AG10803 (cell line): ENCODE measurements around the gene PTPRE.

Experiments used
- DNase-seq: peaks from one replicate; pipeline ENCODE4 v3.0.0; 2010; ENCODE audit warnings: low read depth
- H3K4me3 ChIP-seq: 2 replicates; pipeline ENCODE4 v1.5.1; 2011; ENCODE audit warnings: mild to moderate bottlenecking, low read length, control low read depth
- TF ChIP-seq, protein P1 (sequence below): conservative IDR thresholded peaks from 2 replicates; pipeline ENCODE4 v1.5.1; 2011; ENCODE audit warnings: mild to moderate bottlenecking, low read length, control low read depth, inconsistent platforms

PTPRE gene

DNA sequence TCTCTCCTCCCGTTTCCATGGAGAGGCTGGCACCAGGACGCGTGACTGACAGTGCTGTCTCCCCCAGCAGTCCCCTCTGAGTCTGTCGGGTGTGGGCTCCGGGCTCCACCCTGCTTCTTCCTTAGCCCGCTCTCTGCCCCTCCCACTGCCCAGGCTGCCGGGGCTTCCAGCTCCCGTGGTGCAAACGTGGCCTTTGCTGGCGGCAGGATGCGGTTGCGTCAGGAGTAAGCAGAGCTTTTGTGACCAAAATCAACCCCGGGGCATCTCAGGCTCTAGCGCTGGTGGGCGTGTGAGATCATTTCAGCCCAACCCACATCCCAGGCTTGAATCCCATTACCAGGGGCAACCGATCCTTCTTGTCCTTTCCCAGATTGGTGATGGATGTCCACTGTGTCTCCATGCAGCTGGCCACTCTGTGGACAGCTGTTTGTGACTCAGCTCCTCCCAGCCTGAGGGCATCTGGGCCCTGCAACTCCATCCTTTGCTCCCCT is 28.2 kb downstream of the PTPRE start:
- TF ChIP-seq, protein P1, sequence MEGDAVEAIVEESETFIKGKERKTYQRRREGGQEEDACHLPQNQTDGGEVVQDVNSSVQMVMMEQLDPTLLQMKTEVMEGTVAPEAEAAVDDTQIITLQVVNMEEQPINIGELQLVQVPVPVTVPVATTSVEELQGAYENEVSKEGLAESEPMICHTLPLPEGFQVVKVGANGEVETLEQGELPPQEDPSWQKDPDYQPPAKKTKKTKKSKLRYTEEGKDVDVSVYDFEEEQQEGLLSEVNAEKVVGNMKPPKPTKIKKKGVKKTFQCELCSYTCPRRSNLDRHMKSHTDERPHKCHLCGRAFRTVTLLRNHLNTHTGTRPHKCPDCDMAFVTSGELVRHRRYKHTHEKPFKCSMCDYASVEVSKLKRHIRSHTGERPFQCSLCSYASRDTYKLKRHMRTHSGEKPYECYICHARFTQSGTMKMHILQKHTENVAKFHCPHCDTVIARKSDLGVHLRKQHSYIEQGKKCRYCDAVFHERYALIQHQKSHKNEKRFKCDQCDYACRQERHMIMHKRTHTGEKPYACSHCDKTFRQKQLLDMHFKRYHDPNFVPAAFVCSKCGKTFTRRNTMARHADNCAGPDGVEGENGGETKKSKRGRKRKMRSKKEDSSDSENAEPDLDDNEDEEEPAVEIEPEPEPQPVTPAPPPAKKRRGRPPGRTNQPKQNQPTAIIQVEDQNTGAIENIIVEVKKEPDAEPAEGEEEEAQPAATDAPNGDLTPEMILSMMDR: no peak
- peak; percentile 9 for DNase-seq

DNA sequence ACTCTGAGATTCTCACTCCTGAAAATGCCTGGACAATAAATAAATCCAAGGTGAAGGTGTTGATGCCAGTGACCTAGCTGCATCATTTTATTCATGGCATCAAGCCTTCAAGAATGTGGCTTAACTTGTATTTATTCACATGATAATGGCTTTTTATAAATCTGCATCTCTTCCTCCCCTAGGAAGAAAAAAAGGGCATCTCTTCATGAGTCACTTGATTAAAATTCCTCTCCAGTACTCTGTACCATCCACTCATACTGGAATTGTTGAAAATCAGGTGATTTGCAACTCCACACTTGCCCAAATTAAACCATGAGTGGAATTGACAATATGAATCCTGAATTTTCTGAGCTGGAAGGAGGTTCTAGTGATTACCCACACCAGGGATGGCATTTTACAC is 30.2 kb downstream of the PTPRE start:
- DNase-seq: no peak
- no peak overlapping the region for H3K4me3 ChIP-seq
- TF ChIP-seq, protein P1: no peak

More for the DNA sequence above, 28.2 kb downstream of the PTPRE start:
- no peak overlapping the region for H3K4me3 ChIP-seq

GRCh38 chr10:127937915-127938463 is 31.1 kb downstream of the PTPRE start:
- H3K4me3 ChIP-seq: no peak overlapping the region
- TF ChIP-seq, protein P1: no peak
- DNase-seq: no peak

GRCh38 chr10:127939786-127940330 is 33.0 kb downstream of the PTPRE start:
- TF ChIP-seq, protein P1: no peak
- no peak for DNase-seq
- H3K4me3 ChIP-seq: no peak overlapping the region

DNA sequence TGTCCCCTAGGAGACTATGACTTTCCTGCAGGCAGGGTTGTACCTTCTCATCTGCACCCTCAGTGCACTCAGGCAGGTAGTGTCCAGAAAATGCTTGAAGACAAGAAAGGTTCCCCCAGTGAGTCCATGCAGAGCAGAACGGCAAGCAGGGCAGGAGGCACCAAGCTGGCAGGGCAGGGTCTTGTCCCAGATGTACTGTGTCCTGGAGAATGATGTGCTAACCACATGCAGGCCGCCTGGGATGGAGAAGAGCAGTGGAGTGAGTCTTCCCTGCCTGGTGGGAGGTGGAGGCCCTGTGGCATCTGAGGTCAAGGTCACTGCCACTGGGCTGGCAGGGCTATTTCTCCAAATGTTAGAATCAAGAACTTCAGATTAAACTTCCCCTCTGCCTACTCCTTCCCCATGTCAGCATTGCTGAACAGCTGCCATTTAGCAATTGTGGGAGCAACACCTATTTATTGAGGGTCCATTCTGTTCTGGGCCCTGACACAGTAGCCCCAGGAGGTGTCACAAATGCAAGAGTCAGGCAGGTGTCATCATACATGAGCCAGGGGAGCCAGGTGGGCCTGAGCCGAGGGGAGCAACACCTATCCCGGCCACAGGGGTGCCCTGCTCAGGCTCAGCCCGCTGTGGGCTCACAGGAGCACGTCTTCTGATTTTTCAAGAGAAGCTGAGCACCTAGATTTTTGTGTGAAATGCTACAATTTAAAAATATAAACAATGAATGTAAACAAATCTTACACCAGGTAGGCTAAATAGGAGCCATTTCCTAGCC is 34.1 kb downstream of the PTPRE start:
- H3K4me3 ChIP-seq: no peak overlapping the region
- TF ChIP-seq, protein P1: no peak
- no peak for DNase-seq

- TF ChIP-seq, protein P1: no peak
- no peak for DNase-seq
- H3K4me3 ChIP-seq: no peak overlapping the region
These were observed 35.9 kb downstream of the PTPRE start for GRCh38 chr10:127942811-127943210.
